Tongue (tissue), 3 donors: ENCODE measurements around the gene DCANP1. TPM values are rescaled to one million over a fixed set of nuclear protein-coding genes. Genes with fewer than 3 reads are reported as not detected.

Experiments
- DNase-seq: peaks from one replicate; pipeline ENCODE4 v3.0.0-alpha.2; 2015
- small RNA-seq: library from RNA; depleted of rRNA; stranded (forward); fragments of <200 nt; gene quantifications from one replicate; pipeline ENCODE3, GENCODE V24; 2014; ENCODE audit warnings: low replicate concordance
- total RNA-seq: library from RNA; depleted of rRNA; stranded (reverse); fragments of >200 nt; gene quantifications from one replicate; pipeline ENCODE4 v1.2.3, GENCODE V29; 2014

Gene DCANP1
- total RNA-seq, 1 donor from 2014 or later = 0.21 TPM

DNA sequence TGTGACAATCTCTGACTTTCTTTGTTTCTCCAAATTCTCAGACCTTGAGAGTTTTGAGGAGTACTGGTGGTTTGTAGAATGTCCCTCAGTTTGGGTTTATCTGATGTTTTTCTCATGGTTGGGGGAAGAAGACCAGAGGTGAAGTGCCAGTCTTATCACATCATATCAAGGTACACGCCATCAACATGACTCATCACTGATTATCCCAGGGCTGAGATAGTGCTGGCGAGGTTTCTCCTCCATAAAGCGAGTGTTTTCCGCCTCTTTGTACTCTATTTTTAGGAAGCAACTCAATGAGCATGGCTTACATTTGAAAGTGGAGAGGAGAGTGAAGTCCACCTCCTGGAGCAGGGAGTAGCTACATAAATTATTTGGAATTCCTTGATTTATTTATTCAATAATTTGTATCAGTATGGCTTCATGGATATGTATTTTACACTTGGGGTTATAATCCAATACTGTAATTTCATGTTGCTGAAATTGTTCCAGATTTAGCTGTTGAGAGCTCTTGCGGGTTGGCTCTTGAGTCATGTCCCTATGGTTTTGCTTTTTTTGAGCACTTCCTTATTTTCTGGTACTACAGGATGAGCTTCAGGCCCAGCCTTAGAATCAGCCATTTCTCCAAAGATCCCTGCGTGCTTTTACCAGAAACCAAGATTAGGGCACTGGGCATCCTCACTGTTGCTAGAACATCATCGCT is 23.9 kb downstream of the DCANP1 start:
- DNase-seq = no peak

DNA sequence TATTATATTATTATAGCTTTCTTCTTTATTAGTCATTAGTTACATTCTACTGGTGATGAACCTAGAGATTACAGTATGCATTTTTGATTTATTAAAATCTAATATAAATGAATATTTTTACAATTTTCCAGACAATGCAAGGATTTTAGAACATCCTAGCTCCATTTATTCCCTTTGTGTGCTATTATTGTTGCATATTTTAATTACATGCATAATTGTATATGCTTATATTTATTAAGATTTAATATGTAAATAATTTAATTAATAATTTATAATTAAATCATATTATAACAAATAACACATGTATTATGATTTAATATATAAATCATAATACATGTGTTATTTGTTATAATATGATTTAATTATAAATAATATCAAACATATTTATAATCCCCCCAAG is 24.7 kb downstream of the DCANP1 start:
- DNase-seq = no peak

DNA sequence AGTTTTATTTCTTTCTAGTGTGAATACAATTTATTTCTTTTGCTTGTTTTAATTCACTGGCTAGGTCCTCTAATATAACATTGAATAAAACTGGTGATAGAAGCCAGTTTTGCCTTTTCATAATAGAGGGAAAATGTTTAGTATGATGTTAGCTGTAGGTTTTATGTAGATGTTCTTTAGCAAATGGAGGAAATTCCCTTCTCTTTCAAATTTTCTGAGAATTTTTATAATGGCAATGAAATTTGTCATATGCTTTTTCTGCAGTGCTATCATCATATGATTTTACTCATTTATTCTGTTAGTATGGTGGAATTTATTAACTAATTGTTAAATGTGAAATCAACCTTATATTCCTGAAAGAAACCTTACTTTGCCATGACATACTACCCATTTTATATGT is 30.1 kb downstream of the DCANP1 start:
- DNase-seq = no peak

DNA sequence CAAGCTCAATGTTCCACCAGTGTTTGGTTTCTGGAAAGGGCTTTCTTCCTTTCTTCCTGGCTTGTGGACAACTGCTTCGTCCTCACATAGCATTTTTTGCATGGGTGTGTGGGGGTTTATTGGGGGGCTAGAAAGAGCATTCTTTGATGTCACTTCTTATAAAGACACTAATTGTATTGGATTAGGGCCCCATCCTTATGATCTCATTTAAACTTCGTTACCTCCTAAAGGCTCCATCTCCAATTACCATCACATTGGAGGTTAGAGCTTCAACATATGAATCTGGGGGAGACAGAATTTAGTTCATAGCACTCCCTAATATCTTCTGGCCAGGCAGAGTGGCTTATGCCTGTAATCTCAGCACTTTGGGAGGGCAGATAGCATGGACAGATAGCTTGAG is 42.1 kb downstream of the DCANP1 start:
- no peak for DNase-seq

- DNase-seq = no peak
Measured at GRCh38 chr5:135402031-135402430, 45.1 kb downstream of the DCANP1 start.

DNA sequence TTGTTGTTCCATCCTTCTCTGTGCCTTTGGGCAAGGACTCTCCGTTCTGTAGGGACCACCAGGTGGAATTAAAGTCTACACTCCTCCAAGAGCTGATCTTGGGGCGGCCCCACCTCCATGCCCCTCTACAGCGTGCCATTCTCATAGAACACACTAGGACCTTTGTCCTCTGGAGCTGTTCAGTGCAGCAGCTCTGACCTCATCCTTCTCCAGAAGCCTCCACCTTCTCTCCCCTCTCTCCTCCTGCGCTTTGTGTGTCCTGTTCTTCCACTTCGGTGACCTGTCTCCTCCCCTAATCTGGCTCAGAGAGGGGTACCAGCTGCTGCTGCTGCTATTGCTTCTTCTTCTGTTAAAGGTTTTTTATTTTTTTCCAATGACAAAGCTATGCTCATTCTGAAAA is 46.3 kb downstream of the DCANP1 start:
- DNase-seq = no peak

GRCh38 chr5:135399794-135400542 is 47.2 kb downstream of the DCANP1 start:
- no peak for DNase-seq

DNA sequence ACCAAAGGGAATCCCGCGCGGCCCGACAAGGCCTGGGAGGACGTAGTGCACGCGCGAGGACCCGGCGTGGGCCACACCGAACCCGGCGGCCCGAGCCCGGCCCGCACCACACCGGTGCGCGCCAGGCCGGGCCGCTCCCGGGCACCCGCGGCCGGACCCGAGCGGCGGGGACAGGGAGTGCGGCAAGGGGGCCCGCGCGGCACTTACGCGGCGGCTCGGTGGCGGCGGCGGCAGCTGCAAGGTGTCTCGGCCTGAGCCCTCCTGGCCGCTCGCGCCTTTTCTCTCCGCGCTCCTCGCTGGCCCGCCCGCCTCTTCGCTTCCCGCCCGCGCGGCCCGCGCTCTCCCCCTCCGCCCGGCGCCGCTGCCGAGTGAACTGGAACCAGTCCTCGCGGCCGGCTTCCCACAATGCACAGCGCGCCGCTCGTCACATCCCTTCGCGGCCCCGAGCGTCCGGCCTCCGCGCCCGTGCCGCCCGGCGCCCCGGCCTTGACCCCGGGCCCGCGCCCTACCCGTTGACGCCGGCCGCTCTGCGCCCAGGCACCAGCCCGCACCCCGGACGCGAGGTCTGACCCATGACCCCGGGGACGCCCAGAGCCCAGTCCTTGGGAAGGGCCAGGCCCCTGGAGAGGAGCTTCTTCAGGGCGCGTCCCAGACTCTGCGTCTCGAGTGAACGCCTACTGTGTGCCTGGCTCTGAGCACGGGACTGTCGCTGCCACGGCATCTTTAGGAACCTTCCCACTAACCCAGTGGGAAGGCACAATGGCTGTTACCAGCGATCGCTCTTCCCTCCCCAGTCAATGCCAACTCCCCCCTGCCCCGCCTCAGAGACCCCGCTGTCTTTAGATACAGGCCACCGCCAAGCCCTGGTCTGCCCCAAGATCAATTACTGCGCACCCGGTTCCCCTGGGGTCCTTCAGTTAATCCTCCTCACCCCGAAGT is 48.0 kb downstream of the DCANP1 start, which contains the start of gene MACROH2A1:
MACROH2A1 (minus strand) TSS at position 377 of the 939 bp plus-strand sequence. CDS start 10,138 bp downstream, outside the sequence.
- peak; percentile 94 for DNase-seq

DNA sequence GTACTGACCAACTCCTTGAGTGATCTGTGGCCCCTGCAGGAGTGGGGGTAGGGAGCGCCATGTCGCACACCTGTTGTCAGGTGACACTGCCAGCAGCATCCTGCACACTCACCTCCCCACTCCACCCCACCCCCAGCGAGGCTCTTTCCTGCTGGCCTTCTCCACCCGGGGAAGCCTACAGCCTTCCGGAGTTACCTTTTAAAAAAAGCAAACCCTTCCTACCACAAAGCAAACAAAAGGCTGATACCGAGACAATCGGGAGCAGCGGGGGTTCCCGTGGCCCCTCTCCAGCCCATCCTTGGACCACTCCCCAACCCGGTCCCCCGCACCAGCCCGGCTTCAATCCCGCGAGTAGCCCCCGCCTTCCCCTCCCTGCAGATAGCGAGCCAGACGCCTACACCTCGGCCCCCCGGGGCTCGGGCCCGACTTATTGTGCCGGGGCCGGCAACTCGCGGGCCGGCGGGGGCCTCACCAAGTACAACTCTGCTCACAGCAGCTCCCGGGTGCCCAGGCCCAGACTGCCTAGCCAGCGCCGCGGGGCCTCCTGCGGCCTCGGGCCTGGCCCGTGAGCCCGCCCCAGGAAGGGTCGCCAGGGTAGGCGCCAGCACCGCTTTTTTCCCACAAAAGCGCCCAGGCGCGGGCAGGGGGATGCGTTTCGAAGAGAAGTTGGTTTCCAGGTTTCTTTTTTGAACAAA is 48.8 kb downstream of the DCANP1 start:
- no peak for DNase-seq

DNA sequence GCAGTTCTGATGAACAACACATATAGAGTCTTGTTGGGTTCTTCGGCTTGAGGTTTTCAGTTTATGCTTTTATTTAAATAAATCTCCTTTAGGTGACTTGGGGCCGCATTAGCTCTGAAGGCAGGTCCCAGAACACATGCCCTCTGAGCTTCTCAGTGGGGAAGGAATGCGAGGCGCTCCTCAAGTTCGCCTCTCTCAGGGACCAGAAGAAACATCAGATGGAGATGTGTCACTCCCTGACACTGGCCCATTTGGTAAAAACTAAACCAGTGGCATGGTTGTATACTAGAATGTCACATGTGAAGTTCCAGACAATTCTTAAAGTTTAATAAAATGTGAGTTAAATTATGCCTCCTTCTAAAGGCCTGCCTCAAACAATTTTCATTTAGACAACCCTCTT is 50.1 kb downstream of the DCANP1 start:
- DNase-seq = no peak

DNA sequence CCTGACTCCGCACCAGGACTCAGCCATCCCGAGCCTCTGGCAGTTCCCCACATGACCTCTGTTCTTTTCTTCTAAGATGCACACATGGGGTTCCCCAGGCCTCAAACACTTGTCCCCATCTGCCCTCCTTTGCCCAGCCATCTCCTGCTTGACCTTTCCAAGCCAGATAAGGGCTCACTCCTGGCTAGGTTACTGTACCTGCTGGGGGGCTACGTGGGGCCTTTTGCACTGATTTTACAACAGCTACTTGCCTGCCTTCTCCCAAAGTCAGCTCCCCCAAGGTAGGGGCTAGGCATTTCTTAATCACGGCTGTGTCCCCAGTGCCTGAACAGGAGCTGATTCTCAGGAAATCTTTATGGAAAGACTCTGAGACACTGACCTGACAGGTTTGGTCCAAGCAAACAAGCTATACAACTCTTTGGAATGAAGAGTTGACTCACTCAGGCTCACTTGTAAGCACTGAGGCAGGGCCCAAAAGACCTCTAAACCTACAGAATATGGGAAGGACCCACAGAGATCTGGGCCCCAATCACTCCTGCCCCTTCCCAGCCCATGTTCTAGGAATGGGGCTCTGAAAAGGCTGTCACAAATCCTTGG is 50.6 kb downstream of the DCANP1 start:
- no peak for DNase-seq

- no peak for DNase-seq
Measured at GRCh38 chr5:135395866-135396265, 51.3 kb downstream of the DCANP1 start.

- no peak for DNase-seq
Measured at GRCh38 chr5:135395451-135395850, 51.7 kb downstream of the DCANP1 start.

Small RNAs within 50 kb of the gene (small RNA-seq; reads per million reads assigned to genes)
- gene DCANP1 = not detected

Other genes with a start within 250 kb of the DCANP1 start
- gene MACROH2A1, start 48.1 kb downstream of the DCANP1 start, total RNA-seq = 218 TPM
- gene TIFAB, start 5.0 kb upstream of the DCANP1 start, total RNA-seq = 0.10 TPM
- not detected for gene NEUROG1, start 88.6 kb upstream of the DCANP1 start, total RNA-seq
- gene CXCL14, start 131.6 kb upstream of the DCANP1 start, total RNA-seq = 71.1 TPM